Measurements from ENCODE around the gene NDUFC2. TPM values are rescaled to one million over a fixed set of nuclear protein-coding genes. Genes with fewer than 3 reads are reported as not detected.
A peak's percentile ranks its signal among the peaks of the same experiment; 100 is the strongest.

The NDUFC2 gene
- total and polyA plus RNA-seq, 8 donors, result 53.6 to 336 (median 119) TPM; not detected in 1

- DNase-seq, result no peak
- Histone ChIP-seq H3K4me1 (peaks cover 3 to 44% (median 25%) of the 10 kb centered on the region in 4 donors), H3K36me3 (no peaks in the 10 kb centered on the region), H3K27ac (no peak overlapping the region), H3K9me3 (no peaks in the 10 kb centered on the region), H3K27me3 (no peaks in the 10 kb centered on the region), H3K4me3 (no peak overlapping the region)
- intact Hi-C loops (cut with DNase I; ENCODE audit: low total_unique reads), result no loop called here
- no peak for TF ChIP-seq CTCF (IDR thresholded peaks at IDR 0.05)
- TF ChIP-seq POLR2A (IDR thresholded peaks at IDR 0.05), result no peak
- TF ChIP-seq POLR2AphosphoS5 (IDR thresholded peaks at IDR 0.05), result no peak
- TF ChIP-seq EP300 (IDR thresholded peaks at IDR 0.05), result no peak
Measured at GRCh38 chr11:78025378-78025777, 54.3 kb downstream of the NDUFC2 start.

GRCh38 chr11:78023426-78023825, 56.2 kb downstream of the NDUFC2 start:
- Histone ChIP-seq H3K9me3 (no peaks in the 10 kb centered on the region), H3K27me3 (no peaks in the 10 kb centered on the region), H3K27ac (peak overlapping the region; percentile 84 to 87 (median 86)), H3K36me3 (no peaks in the 10 kb centered on the region), H3K4me3 (peak overlapping the region; percentile 52 to 60 (median 56)), H3K4me1 (peaks cover 0 to 32% (median 19%) of the 10 kb centered on the region in 4 donors)
- no peak for DNase-seq
- 53 to 64% (median 56%) methylated on average over 7 of the region's 7 CpGs for WGBS, 5 donors
- intact Hi-C loops (cut with DNase I; ENCODE audit: low total_unique reads), result no loop called here
- no peak for TF ChIP-seq EP300 (IDR thresholded peaks at IDR 0.05)
- no peak for TF ChIP-seq CTCF (IDR thresholded peaks at IDR 0.05)
- no peak for TF ChIP-seq POLR2A (IDR thresholded peaks at IDR 0.05)
- no peak for TF ChIP-seq POLR2AphosphoS5 (IDR thresholded peaks at IDR 0.05)

GRCh38 chr11:78022397-78023396, 57.0 kb downstream of the NDUFC2 start, which contains the start of gene KCTD14:
KCTD14 (minus strand) TSS chr11:78023276; CDS start chr11:78023249, 27 bp downstream.
- TF ChIP-seq CTCF (IDR thresholded peaks at IDR 0.05), result no peak
- TF ChIP-seq POLR2A (IDR thresholded peaks at IDR 0.05), result peak in 1 of 4 donors; percentile 13
- no peak for TF ChIP-seq EP300 (IDR thresholded peaks at IDR 0.05)
- TF ChIP-seq POLR2AphosphoS5 (IDR thresholded peaks at IDR 0.05), result peak in 2 of 3 donors; percentile 73 to 89
- Histone ChIP-seq H3K4me1 (peaks cover 0 to 32% (median 19%) of the 10 kb centered on the region in 4 donors), H3K9me3 (no peaks in the 10 kb centered on the region), H3K27me3 (no peaks in the 10 kb centered on the region), H3K4me3 (peak within 1 kb of the TSS; percentile 52 to 60 (median 56)), H3K36me3 (no peaks in the 10 kb centered on the region), H3K27ac (peak within 1 kb of the TSS; percentile 84 to 87 (median 86))
- intact Hi-C loops (cut with DNase I; ENCODE audit: low total_unique reads), result no loop called here
- DNase-seq, result peak; percentile 75 to 86
- 9 to 11% (median 9%) methylated on average over 30 to 37 of the region's 37 CpGs for WGBS, 5 donors

GRCh38 chr11:78021611-78022010, 58.1 kb downstream of the NDUFC2 start:
- Histone ChIP-seq H3K27ac (peak overlapping the region; percentile 84 to 87 (median 86)), H3K9me3 (no peaks in the 10 kb centered on the region), H3K27me3 (no peaks in the 10 kb centered on the region), H3K36me3 (peaks cover 5 to 9% (median 6%) of the 10 kb centered on the region in 4 donors), H3K4me3 (peak overlapping the region in 3 of 4 donors; percentile 52 to 60 (median 54)), H3K4me1 (peaks cover 0 to 32% (median 19%) of the 10 kb centered on the region in 4 donors)
- DNase-seq, result no peak
- intact Hi-C loops (cut with DNase I; ENCODE audit: low total_unique reads), result no loop called here
- WGBS, 5 donors, result 39 to 81% (median 56%) methylated on average over 6 of the region's 6 CpGs
- no peak for TF ChIP-seq EP300 (IDR thresholded peaks at IDR 0.05)
- no peak for TF ChIP-seq POLR2A (IDR thresholded peaks at IDR 0.05)
- TF ChIP-seq POLR2AphosphoS5 (IDR thresholded peaks at IDR 0.05), result no peak
- no peak for TF ChIP-seq CTCF (IDR thresholded peaks at IDR 0.05)

Data from stomach (tissue), 9 donors.